VCaP (cell line): ENCODE measurements around the gene EFNA5.

ENCODE experiments used
- H3K27ac ChIP-seq: fragments of 450-650 bp; 2 replicates; pipeline ENCODE4 v1.5.1; 2017
- CTCF ChIP-seq: fragments of 450-650 bp; conservative IDR thresholded peaks from 2 replicates; pipeline ENCODE4 v1.5.1; 2017; ENCODE audit warnings: mild to moderate bottlenecking, moderate library complexity

EFNA5 gene

GRCh38 chr5:107576736-107577393, 93.9 kb downstream of the EFNA5 start:
- TF ChIP-seq CTCF, result no peak
- no peak overlapping the region for H3K27ac ChIP-seq

DNA sequence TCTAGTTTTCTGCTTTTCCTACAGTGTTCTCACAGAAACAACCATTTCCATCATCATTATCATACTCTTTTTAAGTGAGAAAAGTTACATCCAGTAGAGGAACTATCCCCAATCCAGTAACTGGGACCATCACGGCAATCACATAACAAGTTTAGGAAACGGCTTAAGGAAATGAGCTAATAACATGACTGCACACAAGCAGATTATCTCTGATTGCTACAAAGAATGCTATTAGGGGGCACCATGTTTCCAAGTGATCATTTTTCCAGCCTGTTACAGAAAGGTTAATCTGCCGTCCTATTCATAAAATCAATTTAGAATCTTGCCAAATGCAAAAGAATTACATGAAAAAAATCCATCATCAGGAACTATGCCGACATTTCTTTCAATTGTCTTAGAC, 94.6 kb downstream of the EFNA5 start:
- TF ChIP-seq CTCF, result no peak
- no peak overlapping the region for H3K27ac ChIP-seq

DNA sequence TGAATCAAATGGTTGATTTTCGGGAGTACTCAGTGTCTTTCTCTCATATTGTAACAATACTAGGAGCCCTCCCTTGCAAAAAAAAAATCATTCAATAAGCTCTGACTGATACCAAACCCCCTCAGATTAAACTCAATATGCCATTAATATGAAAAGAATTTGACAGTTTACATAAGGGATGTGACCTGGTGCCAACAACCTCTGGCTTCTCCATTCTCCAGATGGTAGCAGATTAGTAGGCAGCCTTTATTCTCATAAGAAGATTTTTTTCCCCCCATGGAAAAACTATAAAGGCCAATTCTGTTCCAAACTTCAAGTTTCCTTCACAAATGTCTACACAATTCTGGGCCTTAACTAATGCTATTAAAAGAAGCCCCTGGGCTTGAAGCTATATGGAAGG, 96.5 kb downstream of the EFNA5 start:
- H3K27ac ChIP-seq, result no peak overlapping the region
- no peak for TF ChIP-seq CTCF

DNA sequence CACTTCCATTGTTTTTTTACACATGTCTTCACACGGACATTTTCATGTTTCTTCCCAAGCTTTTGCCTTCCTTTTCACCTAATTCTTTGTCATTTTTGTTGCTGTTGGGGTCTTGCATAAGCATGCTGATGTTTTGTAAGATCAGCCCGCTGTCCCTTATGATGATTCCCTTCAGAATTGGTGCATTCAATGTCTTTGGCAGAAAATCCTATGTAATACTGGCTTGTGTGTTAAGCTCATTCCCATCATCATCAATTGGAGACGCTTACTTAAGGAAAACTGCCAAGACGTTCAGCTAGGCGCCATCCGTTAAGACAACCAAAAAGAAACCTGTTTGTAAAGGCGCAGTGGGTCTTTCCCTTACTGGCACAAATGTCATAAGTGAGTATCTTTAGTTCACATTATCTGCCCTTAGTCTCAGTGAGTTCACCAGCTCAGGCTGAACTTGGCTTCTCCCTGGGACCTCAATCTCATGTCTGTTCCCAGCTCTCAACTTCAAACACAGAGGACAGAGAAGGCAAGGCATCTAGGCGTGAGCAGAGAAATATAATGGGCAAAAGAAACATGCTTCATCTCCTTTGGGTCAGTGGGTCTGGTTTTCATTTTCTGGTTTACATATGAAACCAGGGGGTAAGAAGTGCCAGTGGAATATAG, 97.9 kb downstream of the EFNA5 start:
- no peak for TF ChIP-seq CTCF
- H3K27ac ChIP-seq, result peak overlapping the region; percentile 66

DNA sequence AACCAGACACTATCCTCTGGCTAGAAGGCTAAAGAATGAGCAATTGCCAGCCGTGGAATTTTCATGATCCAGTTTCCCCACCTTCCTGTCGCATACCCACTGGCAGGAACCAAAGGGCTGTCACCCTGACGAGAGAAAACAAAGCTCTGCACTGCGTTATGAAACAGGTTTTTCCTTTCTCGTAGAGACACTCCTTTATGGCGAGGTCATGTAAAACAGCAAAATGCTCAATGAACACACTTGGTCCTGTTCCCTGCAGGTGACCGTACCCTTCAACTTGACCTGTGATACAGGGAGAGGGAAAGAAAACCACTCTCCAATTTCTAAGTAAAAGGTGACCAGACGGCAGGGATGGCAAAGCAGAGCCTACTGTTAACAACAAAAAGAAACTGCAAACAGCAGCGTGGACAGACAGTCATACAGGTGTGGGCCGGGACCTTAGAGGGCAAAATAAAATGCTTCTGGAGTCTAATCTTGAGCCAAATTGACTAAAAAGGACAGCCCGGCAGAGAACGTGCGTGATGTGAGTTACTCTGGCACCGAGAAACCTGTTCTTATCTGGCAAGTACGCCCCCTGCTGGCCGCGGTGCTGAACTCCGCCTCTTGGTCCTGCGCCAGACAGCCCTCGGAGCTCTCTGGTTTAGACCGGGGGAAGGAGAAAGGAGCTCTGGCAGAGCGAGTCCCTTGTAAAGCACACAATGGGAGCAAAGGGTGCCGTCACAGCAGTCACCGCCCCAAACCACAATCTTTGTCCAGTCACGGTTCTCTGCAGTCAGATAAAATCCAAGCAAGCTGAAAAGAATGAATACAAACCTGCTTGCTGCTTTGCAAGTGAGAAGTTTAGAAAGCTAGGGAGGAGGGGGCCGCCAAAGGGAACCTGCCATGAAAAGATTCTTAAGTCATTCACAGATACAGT, 98.9 kb downstream of the EFNA5 start:
- peak; percentile 89 for TF ChIP-seq CTCF
- H3K27ac ChIP-seq, result peak overlapping the region; percentile 66

DNA sequence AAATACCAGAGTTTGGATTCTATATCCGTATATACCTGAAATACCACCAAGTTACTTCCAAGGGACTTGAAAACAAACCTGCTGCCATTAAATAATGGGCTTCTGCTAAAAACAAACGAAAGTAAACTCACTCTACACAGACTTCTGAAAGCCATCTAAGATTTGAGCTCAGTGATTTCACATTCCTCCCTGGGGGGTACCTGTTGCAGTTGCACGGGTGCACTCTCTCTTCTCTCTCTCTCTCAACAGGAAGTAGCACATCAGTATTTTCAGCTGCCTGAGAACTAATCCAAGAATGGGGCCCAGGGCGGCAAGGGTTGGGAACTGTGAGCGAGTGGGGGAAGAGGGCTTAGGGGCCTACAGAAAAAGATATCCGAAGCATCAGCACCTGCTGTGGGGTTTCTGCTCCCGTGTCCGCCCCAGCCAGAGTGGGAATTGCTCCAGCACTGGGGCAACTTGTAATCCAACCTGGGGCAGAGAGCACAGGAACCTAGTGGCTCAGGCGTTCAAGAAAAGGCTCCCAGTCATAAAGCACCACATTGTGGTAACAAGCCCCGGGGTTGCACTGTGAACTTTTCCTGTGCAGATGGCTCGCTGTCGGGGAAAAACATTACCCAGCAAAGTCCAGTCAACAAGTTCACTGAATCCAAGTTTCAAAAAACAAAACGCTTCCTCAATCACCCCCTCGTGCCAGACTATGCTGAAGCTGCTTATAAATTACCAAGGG, 99.8 kb downstream of the EFNA5 start:
- peak overlapping the region; percentile 66 for H3K27ac ChIP-seq
- TF ChIP-seq CTCF, result no peak

GRCh38 chr5:107570181-107570580, 100.6 kb downstream of the EFNA5 start:
- no peak overlapping the region for H3K27ac ChIP-seq
- no peak for TF ChIP-seq CTCF
